Activated B cell treated with CpG ODN at 0.5 μM for 24 hours (primary cell): Measurements from ENCODE around the gene MEOX2. TPM values are rescaled to one million over a fixed set of nuclear protein-coding genes. Genes with fewer than 3 reads are reported as not detected.

Source experiments
- ATAC-seq: fragments of 200-7000 bp; cut with Tn5 transposase; one replicate; pipeline ENCODE4 v1.10.0; 2021; ENCODE audit warnings: low read depth, mild to moderate bottlenecking, moderate library complexity
- CTCF ChIA-PET: fragments of 350-600 bp; sonication (Branson Sonifier 250); formaldehyde crosslinking; loops from one replicate; lab custom pipeline; 2021; ENCODE audit warnings: antibody characterized with exemption; lab: Charles Lee
- POLR2A ChIA-PET: fragments of 350-600 bp; sonication (Branson Sonifier 250); formaldehyde crosslinking; loops from one replicate; lab custom pipeline; 2021; ENCODE audit warnings: antibody characterized with exemption; lab: Charles Lee
- DNase-seq: peaks from one replicate; pipeline ENCODE4 v3.0.0; 2022
- H3K27ac Mint-ChIP-seq: one replicate; pipeline ENCODE4 v1.8.0; 2020; ENCODE audit warnings: mixed read lengths
- H3K27me3 Mint-ChIP-seq: one replicate; pipeline ENCODE4 v1.8.0; 2021; ENCODE audit warnings: mixed read lengths
- H3K36me3 Mint-ChIP-seq: one replicate; pipeline ENCODE4 v1.8.0; 2021; ENCODE audit warnings: low read depth, mixed read lengths
- H3K4me1 Mint-ChIP-seq: one replicate; pipeline ENCODE4 v1.8.0; 2021; ENCODE audit warnings: mixed read lengths
- H3K4me3 Mint-ChIP-seq: one replicate; pipeline ENCODE4 v1.8.0; 2020; ENCODE audit warnings: mild to moderate bottlenecking, mixed read lengths
- H3K9me3 Mint-ChIP-seq: one replicate; pipeline ENCODE4 v1.8.0; 2020; ENCODE audit warnings: mixed read lengths
- CTCF ChIP-seq: fragments of 200-600 bp; IDR thresholded peaks from one replicate; pipeline ENCODE4 v1.8.0; 2022; ENCODE audit warnings: antibody characterized with exemption, mild to moderate bottlenecking
- intact Hi-C: fragments of 100-400 bp; cut with micrococcal nuclease; formaldehyde crosslinking; loops from one replicate; pipeline ENCODE4 v1.15.1; 2024
- total RNA-seq: library from RNA; stranded (reverse); gene quantifications from 2 replicates; pipeline ENCODE4 v1.2.3, GENCODE V29; 2022

Gene MEOX2
- total RNA-seq, 1 donor from 2014 or later: not detected

GRCh38 chr7:15685358-15686294 lies 857 bp downstream of the MEOX2 start:
- ChIA-PET POLR2A (no interaction called here), CTCF (no interaction called here)
- intact Hi-C loops: no loop called here
- no peaks in the 10 kb centered on the region for H3K4me1 Mint-ChIP-seq
- no peak for TF ChIP-seq CTCF
- H3K4me3 Mint-ChIP-seq: no peak overlapping the region
- no peaks in the 10 kb centered on the region for H3K36me3 Mint-ChIP-seq
- no peaks in the 10 kb centered on the region for H3K9me3 Mint-ChIP-seq
- H3K27ac Mint-ChIP-seq: no peak overlapping the region
- H3K27me3 Mint-ChIP-seq: peaks cover 30% of the 10 kb centered on the region
- ATAC-seq: no peak
- no peak for DNase-seq

GRCh38 chr7:15684871-15685270 lies 1.6 kb downstream of the MEOX2 start:
- DNase-seq (no peak), ATAC-seq (no peak)
- POLR2A ChIA-PET: no interaction called here
- TF ChIP-seq CTCF: no peak
- Mint-ChIP-seq H3K4me3 (no peak overlapping the region), H3K9me3 (no peaks in the 10 kb centered on the region), H3K4me1 (no peaks in the 10 kb centered on the region), H3K36me3 (no peaks in the 10 kb centered on the region), H3K27ac (no peak overlapping the region), H3K27me3 (peaks cover 30% of the 10 kb centered on the region)
- CTCF ChIA-PET: no interaction called here
- intact Hi-C loops: no loop called here

GRCh38 chr7:15684111-15684800 lies 2.2 kb downstream of the MEOX2 start:
- Mint-ChIP-seq H3K9me3 (no peaks in the 10 kb centered on the region), H3K4me1 (no peaks in the 10 kb centered on the region), H3K27ac (no peak overlapping the region), H3K36me3 (no peaks in the 10 kb centered on the region), H3K27me3 (peaks cover 28% of the 10 kb centered on the region), H3K4me3 (no peak overlapping the region)
- ATAC-seq (no peak), DNase-seq (no peak)
- no peak for TF ChIP-seq CTCF
- CTCF ChIA-PET: no interaction called here
- POLR2A ChIA-PET: no interaction called here
- intact Hi-C loops: no loop called here

- H3K4me3 Mint-ChIP-seq: no peak overlapping the region
- POLR2A ChIA-PET: no interaction called here
- H3K36me3 Mint-ChIP-seq: no peaks in the 10 kb centered on the region
- H3K27me3 Mint-ChIP-seq: peaks cover 24% of the 10 kb centered on the region
- no peaks in the 10 kb centered on the region for H3K4me1 Mint-ChIP-seq
- CTCF ChIA-PET: no interaction called here
- no peak for TF ChIP-seq CTCF
- DNase-seq (no peak), ATAC-seq (no peak)
- H3K27ac Mint-ChIP-seq: no peak overlapping the region
- intact Hi-C loops: no loop called here
- H3K9me3 Mint-ChIP-seq: no peaks in the 10 kb centered on the region
These were observed 3.7 kb downstream of the MEOX2 start for GRCh38 chr7:15682751-15683245.

- Mint-ChIP-seq H3K4me3 (no peak overlapping the region), H3K9me3 (no peaks in the 10 kb centered on the region), H3K27me3 (peaks cover 17% of the 10 kb centered on the region), H3K36me3 (no peaks in the 10 kb centered on the region), H3K4me1 (no peaks in the 10 kb centered on the region), H3K27ac (no peak overlapping the region)
- no peak for ATAC-seq
- POLR2A ChIA-PET: no interaction called here
- CTCF ChIA-PET: no interaction called here
- intact Hi-C loops: no loop called here
- TF ChIP-seq CTCF: no peak
- no peak for DNase-seq
These were observed 4.4 kb downstream of the MEOX2 start for GRCh38 chr7:15682111-15682510.
